Motor neuron (in vitro differentiated cells): ENCODE data around the gene TEX13D. TPM values are rescaled to one million over a fixed set of nuclear protein-coding genes. Genes with fewer than 3 reads are reported as not detected.

Experiments
- ATAC-seq, 8 experiments: fragments of 200-7000 bp; cut with Tn5 transposase; replicated peaks in 6 of 8; 2 replicates each; pipeline ENCODE4 v1.8.0; 2021; ENCODE audit warnings: mild to moderate bottlenecking in 8 of 8, moderate library complexity in 8 of 8
- H3K27ac ChIP-seq, 2 donors: fragments of 250-450 bp; sonication (Bioruptor Pico); 2 replicates each; pipeline ENCODE4 v1.9.0; 2021; ENCODE audit warnings: antibody characterized with exemption in 2 of 2, mild to moderate bottlenecking in 2 of 2, moderate library complexity in 1 of 2
- H3K4me1 ChIP-seq, 2 donors: fragments of 250-450 bp; sonication (Bioruptor Pico); replicated peaks in 1 of 2; 2 replicates each; pipeline ENCODE4 v1.6.1; 2021; ENCODE audit warnings: antibody characterized with exemption in 2 of 2, mild to moderate bottlenecking in 2 of 2, moderate library complexity in 1 of 2
- H3K4me3 ChIP-seq, 5 donors: fragments of 250-450 bp; sonication (Bioruptor Pico); 2 replicates each; pipeline ENCODE4 v1.9.0; 2021; ENCODE audit warnings: antibody characterized with exemption in 5 of 5, mild to moderate bottlenecking in 5 of 5, moderate library complexity in 4 of 5
- WGBS, 10 experiments: fragments of 450-650 bp; shearing (Covaris generic); methylation state at CpG; one replicate each; pipeline ENCODE4 v1.0.0; 2022; 5-methylcytosine and 5-hydroxymethylcytosine counted together
- in situ Hi-C, 9 experiments: fragments of 400-800 bp; cut with MboI; loops; one replicate each; pipeline ENCODE4 v1.15.0; 2021; ENCODE audit warnings: low sequenced_read_pairs in 9 of 9, low pct_unique_long_range_greater_than_20kb in 2 of 9; ENCODE audit not compliant: unreplicated experiment in 9 of 9
- total RNA-seq, 8 experiments: library from RNA; unstranded; fragments of 300-600 nt; gene quantifications; 2 replicates each; pipeline versions ENCODE4 v1.2.3 to v1.2.4, GENCODE V29; 2022

The TEX13D gene
- total RNA-seq, 8 experiments from 2014 or later: 0.08 to 1.2 (median 0.35) TPM; not detected in 2

GRCh38 chrX:124362072-124362471 lies 29.6 kb downstream of the TEX13D start:
- no peak for ATAC-seq
- WGBS, 10 experiments: 50 to 100% (median 100%) methylated on average over 1 of the region's 2 CpGs; no CpG with 5 or more reads in 5 of the 10 experiments
- no peaks in the 10 kb centered on the region for H3K4me1 ChIP-seq
- H3K4me3 ChIP-seq: no peak overlapping the region
- in situ Hi-C loops: no loop called here
- H3K27ac ChIP-seq: no peak overlapping the region

- H3K4me3 ChIP-seq: no peak overlapping the region
- no peak for ATAC-seq
- in situ Hi-C loops: no loop called here
- WGBS, 10 experiments: 0 to 29% methylated on average over 1 of the region's 1 CpG; no CpG with 5 or more reads in 8 of the 10 experiments
- H3K27ac ChIP-seq: no peak overlapping the region
- H3K4me1 ChIP-seq: no peaks in the 10 kb centered on the region
Measured at GRCh38 chrX:124362761-124363160, 30.3 kb downstream of the TEX13D start.

GRCh38 chrX:124369722-124370121 lies 37.3 kb downstream of the TEX13D start:
- H3K27ac ChIP-seq: no peak overlapping the region
- ATAC-seq: no peak
- in situ Hi-C loops: no loop called here
- H3K4me3 ChIP-seq: no peak overlapping the region
- no peaks in the 10 kb centered on the region for H3K4me1 ChIP-seq

- Histone ChIP-seq H3K4me3 (no peak overlapping the region), H3K4me1 (peaks cover 0 to under 1% of the 10 kb centered on the region in 2 donors), H3K27ac (no peak overlapping the region)
- WGBS, 10 experiments: 29 to 100% (median 100%) methylated on average over 1 of the region's 1 CpG; no CpG with 5 or more reads in 3 of the 10 experiments
- in situ Hi-C loops: no loop called here
- no peak for ATAC-seq
Measured at GRCh38 chrX:124373348-124373747, 40.9 kb downstream of the TEX13D start.

GRCh38 chrX:124378643-124379042 lies 46.2 kb downstream of the TEX13D start:
- WGBS, 10 experiments: 0 to 83% (median 40%) methylated on average over 1 to 4 of the region's 4 CpGs; no CpG with 5 or more reads in 5 of the 10 experiments
- Histone ChIP-seq H3K4me1 (peaks cover 3 to 11% of the 10 kb centered on the region in 2 donors), H3K4me3 (no peak overlapping the region), H3K27ac (no peak overlapping the region)
- in situ Hi-C loops: loop anchor here in 1 of 9 experiments (25.0 kb wide), 1 partner anchor 166 kb away; no protein-coding TSS in a partner anchor
- ATAC-seq: peak in 3 of 8 experiments; percentile 36 to 53 (median 52)

- in situ Hi-C loops: loop anchor here in 1 of 9 experiments (25.0 kb wide), 1 partner anchor 171 kb away; no protein-coding TSS in a partner anchor
- WGBS, 10 experiments: 57 to 100% (median 92%) methylated on average over 1 to 3 of the region's 4 CpGs; no CpG with 5 or more reads in 5 of the 10 experiments
- no peak overlapping the region for H3K27ac ChIP-seq
- peaks cover 12 to 16% of the 10 kb centered on the region in 2 donors for H3K4me1 ChIP-seq
- ATAC-seq: no peak
- H3K4me3 ChIP-seq: no peak overlapping the region
Measured at GRCh38 chrX:124383354-124383753, 50.9 kb downstream of the TEX13D start.

GRCh38 chrX:124386401-124386800 lies 53.9 kb downstream of the TEX13D start:
- in situ Hi-C loops: loop anchor here in 1 of 9 experiments (25.0 kb wide), 1 partner anchor 174 kb away; no protein-coding TSS in a partner anchor
- no peak overlapping the region for H3K4me3 ChIP-seq
- ATAC-seq: no peak

More at GRCh38 chrX:124386401-124386800, 53.9 kb downstream of the TEX13D start:
- WGBS, 10 experiments: 0 to 100% (median 32%) methylated on average over 1 to 5 of the region's 6 CpGs; no CpG with 5 or more reads in 6 of the 10 experiments
- H3K27ac ChIP-seq: no peak overlapping the region
- H3K4me1 ChIP-seq: peaks cover 9 to 11% of the 10 kb centered on the region in 2 donors

Other genes starting within 250 kb of the TEX13D start
- 1 to 10 TPM in 1 of 8 experiments, under 1 TPM in 4, not detected in 3; 0.05 to 1.8 (median 0.14) TPM for gene SH2D1A, start 13.9 kb downstream of the TEX13D start, total RNA-seq